MM.1S (cell line): ENCODE measurements around the gene PDRG1.
A peak's percentile ranks its signal among the peaks of the same experiment; 100 is the strongest.

ENCODE experiments used
- DNase-seq: peaks from one replicate; pipeline ENCODE4 v3.0.0-alpha.2; 2015
- H2AFZ ChIP-seq: fragments of 300-600 bp; sonication (generic); 2 replicates; pipeline ENCODE4 v1.6.0; 2016; ENCODE audit warnings: antibody characterized with exemption, low read length
- H3F3A ChIP-seq: fragments of 300-600 bp; sonication (generic); 2 replicates; pipeline ENCODE4 v1.6.1; 2016; ENCODE audit warnings: mild to moderate bottlenecking, antibody characterized with exemption, low read length, moderate library complexity, mixed read lengths; ENCODE audit not compliant: insufficient read depth
- H3K27ac ChIP-seq: fragments of 300-600 bp; sonication (generic); 2 replicates; pipeline ENCODE4 v1.5.1; 2016; ENCODE audit warnings: mild to moderate bottlenecking, low read length
- H3K27me3 ChIP-seq: fragments of 300-600 bp; sonication (generic); replicated peaks from 2 replicates; pipeline ENCODE4 v1.6.0; 2016; ENCODE audit warnings: low read length; ENCODE audit not compliant: insufficient read depth
- H3K36me3 ChIP-seq: fragments of 300-600 bp; sonication (generic); replicated peaks from 2 replicates; pipeline ENCODE4 v1.6.1; 2016; ENCODE audit warnings: mild to moderate bottlenecking, low read length, mixed read lengths; ENCODE audit not compliant: insufficient read depth
- H3K4me1 ChIP-seq: fragments of 300-600 bp; sonication (generic); 2 replicates; pipeline ENCODE4 v1.6.1; 2016; ENCODE audit warnings: low read length, mixed read lengths
- H3K4me2 ChIP-seq: fragments of 300-600 bp; sonication (generic); 2 replicates; pipeline ENCODE4 v1.6.0; 2016; ENCODE audit warnings: low read depth, low read length
- H3K4me3 ChIP-seq: fragments of 300-600 bp; sonication (generic); 2 replicates; pipeline ENCODE4 v1.5.1; 2016; ENCODE audit warnings: low read length, mixed read lengths
- H3K79me2 ChIP-seq: fragments of 300-600 bp; sonication (generic); 2 replicates; pipeline ENCODE4 v1.6.1; 2016; ENCODE audit warnings: mixed run types, low read length, mixed read lengths
- H3K9ac ChIP-seq: fragments of 300-600 bp; sonication (generic); 2 replicates; pipeline ENCODE4 v1.6.1; 2016; ENCODE audit warnings: low read length, mixed read lengths
- H3K9me2 ChIP-seq: fragments of 300-600 bp; sonication (generic); replicated peaks from 2 replicates; pipeline ENCODE4 v1.6.1; 2016; ENCODE audit warnings: mild to moderate bottlenecking, low read length, mixed read lengths; ENCODE audit not compliant: insufficient read depth
- H3K9me3 ChIP-seq: fragments of 300-600 bp; sonication (generic); replicated peaks from 2 replicates; pipeline ENCODE4 v1.6.1; 2016; ENCODE audit warnings: mild to moderate bottlenecking, low read length, mixed read lengths; ENCODE audit not compliant: insufficient read depth
- H4K20me1 ChIP-seq: fragments of 300-600 bp; sonication (generic); 2 replicates; pipeline ENCODE4 v1.6.1; 2016; ENCODE audit warnings: mild to moderate bottlenecking, low read length, moderate library complexity, mixed read lengths; ENCODE audit not compliant: insufficient read depth
- CTCF ChIP-seq: fragments of 300-600 bp; sonication (generic); IDR thresholded peaks from 2 replicates; pipeline ENCODE4 v1.5.1; 2016; ENCODE audit warnings: antibody characterized with exemption, low read length, mixed read lengths
- EZH2 ChIP-seq: fragments of 300-600 bp; sonication (generic); optimal IDR thresholded peaks from 2 replicates; pipeline ENCODE3; 2017; ENCODE audit warnings: low read depth, mild to moderate bottlenecking, antibody characterized with exemption, low read length, mixed read lengths
- EZH2phosphoT487 ChIP-seq: fragments of 300-600 bp; sonication (generic); IDR thresholded peaks from 2 replicates; pipeline ENCODE4 v1.6.1; 2018; ENCODE audit warnings: antibody characterized with exemption, low read length

The PDRG1 gene

DNA sequence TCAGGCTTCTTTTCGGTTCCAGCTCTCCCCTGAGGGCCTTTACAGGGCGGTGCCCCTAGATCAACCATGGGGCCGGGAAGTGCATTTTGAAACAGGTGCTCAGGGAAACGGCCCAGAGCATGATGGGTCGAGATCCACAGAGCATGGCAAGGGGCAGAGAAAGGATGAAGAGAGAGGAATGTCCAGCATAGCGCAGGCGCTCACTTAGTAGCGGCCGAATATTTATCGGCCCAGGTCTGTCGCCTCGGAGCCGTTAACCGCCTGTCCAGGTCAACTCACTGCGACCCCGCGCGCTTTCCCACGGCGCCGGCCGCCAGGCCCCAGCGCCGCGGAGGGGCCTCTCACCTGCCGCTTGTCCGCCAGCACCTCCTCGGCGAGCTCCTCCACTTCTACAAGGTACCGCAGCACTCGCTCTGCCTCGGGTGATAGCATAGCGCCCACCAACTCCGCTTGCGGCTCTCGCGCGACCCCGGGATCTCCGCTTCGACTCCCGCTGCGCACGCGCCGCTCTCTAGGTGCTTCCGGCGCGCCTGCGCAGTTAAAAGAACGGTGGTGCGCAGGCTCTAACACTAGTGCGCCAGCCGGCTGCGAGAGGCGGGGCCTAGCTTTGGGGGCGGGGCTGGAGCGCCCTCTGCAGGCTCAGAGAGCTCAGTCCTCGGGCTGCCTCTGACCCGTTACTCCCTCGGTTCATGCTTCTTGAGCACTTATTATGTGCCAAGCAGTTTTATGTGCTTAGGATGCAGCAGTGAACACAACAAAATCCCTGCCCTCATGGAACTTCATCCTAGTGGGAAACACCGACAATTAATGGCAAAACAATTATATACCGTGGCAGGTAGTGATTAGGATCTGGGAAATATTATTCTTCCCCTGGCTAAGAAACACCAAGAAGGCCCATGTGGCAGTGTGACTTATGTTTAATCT lies at the start of gene PDRG1:
TSS of gene PDRG1 (minus strand) at position 517 of the 924 bp plus-strand sequence. CDS start at position 432, 85 bp downstream.
- Histone ChIP-seq H3F3A (no peaks in the 10 kb centered on the region), H3K27ac (no peak within 1 kb of the TSS; the same call in 1 of the 2 replicates)

DNA sequence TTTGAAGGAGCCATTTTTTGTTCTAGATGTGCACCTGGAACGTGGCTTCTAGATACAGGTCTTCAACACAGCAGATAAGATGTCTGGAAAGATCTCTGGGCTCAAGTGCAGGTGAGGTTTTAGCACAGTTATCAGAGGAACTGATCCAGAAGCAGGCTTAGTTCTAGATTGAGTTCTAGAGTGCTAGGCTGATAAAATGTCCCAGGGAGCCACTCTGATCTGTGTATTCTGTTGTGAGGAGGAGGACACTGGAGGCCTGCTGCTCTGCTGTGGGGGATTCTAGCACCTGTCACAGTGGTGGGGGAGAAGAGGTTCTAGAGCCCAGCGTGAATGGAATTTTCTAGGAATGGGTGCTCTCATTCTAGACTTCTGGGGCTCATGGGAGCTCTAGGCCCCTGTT lies 46.4 kb upstream of the PDRG1 start:
- H3K27ac ChIP-seq, result no peak overlapping the region
- H4K20me1 ChIP-seq, result no peaks in the 10 kb centered on the region
- H3K4me2 ChIP-seq, result no peak overlapping the region
- no peaks in the 10 kb centered on the region for H3K36me3 ChIP-seq
- H3K79me2 ChIP-seq, result no peaks in the 10 kb centered on the region
- no peak overlapping the region for H3K9ac ChIP-seq
- H3K4me1 ChIP-seq, result no peaks in the 10 kb centered on the region
- TF ChIP-seq CTCF (no peak), EZH2 (no peak), EZH2phosphoT487 (no peak)
- H3K9me3 ChIP-seq, result no peaks in the 10 kb centered on the region
- no peak overlapping the region for H2AFZ ChIP-seq
- DNase-seq, result no peak
- H3F3A ChIP-seq, result no peaks in the 10 kb centered on the region
- H3K27me3 ChIP-seq, result peaks cover 75% of the 10 kb centered on the region
- no peak overlapping the region for H3K4me3 ChIP-seq
- no peaks in the 10 kb centered on the region for H3K9me2 ChIP-seq

More for the DNA sequence above, at the start of gene PDRG1:
- Histone ChIP-seq H3K9me2 (no peaks in the 10 kb centered on the region), H3K27me3 (peaks cover 37% of the 10 kb centered on the region), H3K4me1 (peaks cover 9% of the 10 kb centered on the region), H4K20me1 (no peaks in the 10 kb centered on the region), H3K36me3 (peaks cover 5% of the 10 kb centered on the region; the same call in 1 of the 2 replicates), H3K4me3 (peak within 1 kb of the TSS; percentile 98), H3K4me2 (peak within 1 kb of the TSS; percentile 96), H3K9me3 (no peaks in the 10 kb centered on the region), H2AFZ (peak within 1 kb of the TSS; percentile 85), H3K9ac (peak within 1 kb of the TSS; percentile 75), H3K79me2 (peaks cover 31% of the 10 kb centered on the region)
- TF ChIP-seq EZH2phosphoT487, result no peak
- no peak for TF ChIP-seq EZH2
- peak; percentile 93 for TF ChIP-seq CTCF
- DNase-seq, result peak; percentile 98

GRCh38 chr20:31996996-31997395 lies 45.1 kb upstream of the PDRG1 start:
- Histone ChIP-seq H3K9ac (no peak overlapping the region), H2AFZ (no peak overlapping the region), H3K36me3 (no peaks in the 10 kb centered on the region), H4K20me1 (no peaks in the 10 kb centered on the region), H3K4me3 (no peak overlapping the region), H3K4me1 (no peaks in the 10 kb centered on the region), H3K27ac (no peak overlapping the region), H3K27me3 (peaks cover 77% of the 10 kb centered on the region), H3K4me2 (no peak overlapping the region), H3F3A (no peaks in the 10 kb centered on the region), H3K9me2 (no peaks in the 10 kb centered on the region), H3K79me2 (no peaks in the 10 kb centered on the region), H3K9me3 (no peaks in the 10 kb centered on the region)
- TF ChIP-seq EZH2phosphoT487, result no peak
- no peak for TF ChIP-seq CTCF
- TF ChIP-seq EZH2, result no peak
- no peak for DNase-seq
